ENCODE results near the gene ITGA1. TPM values are rescaled to one million over a fixed set of nuclear protein-coding genes. Genes with fewer than 3 reads are reported as not detected.

The ITGA1 gene
- total and polyA plus RNA-seq, 2 of the 13 experiments (the other 11 are each of a cell fraction or from before 2014, with no cell fraction given) = 23.1 to 28.6 TPM

GRCh38 chr5:52791366-52791765 lies 3.6 kb downstream of the ITGA1 start (continued):
- TF ChIP-seq POGZ (CRISPR knock-in tag; IDR thresholded peaks at IDR 0.05) = peak; percentile 62
- peak; percentile 65 for TF ChIP-seq NFYB (CRISPR knock-in tag; IDR thresholded peaks at IDR 0.05)
- TF ChIP-seq NFYC (CRISPR knock-in tag; IDR thresholded peaks at IDR 0.05) = peak; percentile 44; the same call in 1 of the 2 replicates
- TF ChIP-seq ONECUT2 (CRISPR knock-in tag; IDR thresholded peaks at IDR 0.05) = peak; percentile 76
- no peak for TF ChIP-seq ZNF558 (CRISPR knock-in tag; IDR thresholded peaks at IDR 0.05; ENCODE audit: borderline replicate concordance)
- peak; percentile 78 for TF ChIP-seq ZMYM4 (CRISPR knock-in tag; IDR thresholded peaks at IDR 0.05)
- TF ChIP-seq ZNF552 (CRISPR knock-in tag; IDR thresholded peaks at IDR 0.05; ENCODE audit: borderline replicate concordance) = no peak
- peak; percentile 62; the same call in 1 of the 2 replicates for TF ChIP-seq ZNF644 (CRISPR knock-in tag; IDR thresholded peaks at IDR 0.05; ENCODE audit: low read depth)
- peak; percentile 43; the same call in 1 of the 2 replicates for TF ChIP-seq SOX5 (CRISPR knock-in tag; IDR thresholded peaks at IDR 0.05; ENCODE audit: borderline replicate concordance)
- TF ChIP-seq PAXIP1 (CRISPR knock-in tag; conservative IDR thresholded peaks at IDR 0.05) = peak; percentile 27; the same call in 1 of the 2 replicates
- no peak for TF ChIP-seq RERE (CRISPR knock-in tag; IDR thresholded peaks at IDR 0.05; ENCODE audit: low read depth)
- TF ChIP-seq FOXC1 (CRISPR knock-in tag; IDR thresholded peaks at IDR 0.05; ENCODE audit: borderline replicate concordance) = no peak
- no peak for TF ChIP-seq POGK (CRISPR knock-in tag; conservative IDR thresholded peaks at IDR 0.05)
- TF ChIP-seq ZNF234 (CRISPR knock-in tag; conservative IDR thresholded peaks at IDR 0.05) = no peak
- TF ChIP-seq GATAD2A (CRISPR knock-in tag; IDR thresholded peaks at IDR 0.05) = peak; percentile 37; the same call in 1 of the 2 replicates
- TF ChIP-seq GMEB1 (CRISPR knock-in tag; IDR thresholded peaks at IDR 0.05; ENCODE audit: borderline replicate concordance) = no peak
- 0 out of 4 replicates have a peak, but pooled peaks of 1 of the 2 experiments have one; percentile 14 for TF ChIP-seq EP300 (IDR thresholded peaks at IDR 0.05; ENCODE audit: low read depth in 2 of 2, low read length in 2 of 2)
- no peak for TF ChIP-seq EP300 (CRISPR knock-in tag; IDR thresholded peaks at IDR 0.05; ENCODE audit: borderline replicate concordance)

All from HepG2 (cell line).